Stimulated activated naive CD8-positive, alpha-beta T cell treated with anti-CD3 and anti-CD28 coated beads, Interleukin-15, Interleukin-2, amounts not matched to agents 100 ng/mL and 50 ng/mL, for 24 hours (primary cell): ENCODE measurements around the gene FUT8.

Source experiments
- H3K27ac Mint-ChIP-seq: one replicate; pipeline ENCODE4 v1.8.0; 2021; ENCODE audit warnings: mild to moderate bottlenecking, mixed read lengths
- H3K27me3 Mint-ChIP-seq: one replicate; pipeline ENCODE4 v1.8.0; 2021; ENCODE audit warnings: mixed read lengths
- H3K36me3 Mint-ChIP-seq: one replicate; pipeline ENCODE4 v1.8.0; 2021; ENCODE audit warnings: low read depth, mixed read lengths
- H3K4me1 Mint-ChIP-seq: one replicate; pipeline ENCODE4 v1.8.0; 2021; ENCODE audit warnings: low read depth, mixed read lengths
- H3K4me3 Mint-ChIP-seq: one replicate; pipeline ENCODE4 v1.8.0; 2021; ENCODE audit warnings: mild to moderate bottlenecking, mixed read lengths
- H3K9me3 Mint-ChIP-seq: one replicate; pipeline ENCODE4 v1.8.0; 2021; ENCODE audit warnings: mixed read lengths

The FUT8 gene

DNA sequence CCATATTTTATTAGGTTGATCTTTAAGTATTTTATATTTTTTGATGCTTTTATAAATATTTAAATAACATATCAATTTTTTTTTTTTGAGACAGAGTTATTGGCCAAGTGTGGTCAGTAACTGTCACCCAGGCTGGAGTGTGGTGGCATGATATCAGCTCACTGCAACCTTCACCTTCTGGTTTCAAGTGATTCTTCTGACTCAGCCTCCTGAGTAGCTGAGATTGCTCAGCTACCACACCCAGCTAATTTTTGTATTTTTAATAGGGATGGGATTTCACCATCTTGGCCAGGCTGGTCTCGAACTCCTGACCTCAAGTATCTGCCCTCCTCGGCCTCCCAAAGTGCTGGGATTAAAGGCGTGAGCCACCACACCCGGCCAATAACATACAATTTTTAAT, 71.1 kb downstream of the FUT8 start:
- Mint-ChIP-seq H3K9me3 (no peaks in the 10 kb centered on the region), H3K27ac (no peak overlapping the region), H3K4me1 (peaks cover 67% of the 10 kb centered on the region), H3K36me3 (peaks cover 49% of the 10 kb centered on the region), H3K27me3 (no peaks in the 10 kb centered on the region), H3K4me3 (no peak overlapping the region)

DNA sequence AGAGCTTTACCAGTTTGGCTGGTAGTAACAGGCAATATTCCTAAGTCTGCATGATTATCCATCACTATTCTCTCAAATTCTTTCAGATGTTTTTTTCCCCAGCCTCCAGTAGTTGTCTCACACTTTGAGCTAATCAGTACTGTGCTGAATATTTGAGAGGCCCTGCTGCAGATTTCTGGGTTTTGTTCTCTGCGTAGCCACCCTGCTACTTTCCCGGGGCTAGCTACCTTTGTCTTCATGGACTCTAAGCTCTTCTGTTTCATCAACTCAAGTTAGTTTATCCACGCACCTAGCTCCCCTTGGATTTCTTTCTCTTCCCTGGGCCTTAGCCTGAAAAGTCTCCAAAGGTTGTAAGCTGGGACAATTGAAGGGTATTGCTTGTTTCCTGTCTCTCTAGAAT, 73.0 kb downstream of the FUT8 start:
- Mint-ChIP-seq H3K27me3 (no peaks in the 10 kb centered on the region), H3K4me3 (no peak overlapping the region), H3K9me3 (no peaks in the 10 kb centered on the region), H3K36me3 (peaks cover 42% of the 10 kb centered on the region), H3K4me1 (peaks cover 54% of the 10 kb centered on the region), H3K27ac (no peak overlapping the region)

DNA sequence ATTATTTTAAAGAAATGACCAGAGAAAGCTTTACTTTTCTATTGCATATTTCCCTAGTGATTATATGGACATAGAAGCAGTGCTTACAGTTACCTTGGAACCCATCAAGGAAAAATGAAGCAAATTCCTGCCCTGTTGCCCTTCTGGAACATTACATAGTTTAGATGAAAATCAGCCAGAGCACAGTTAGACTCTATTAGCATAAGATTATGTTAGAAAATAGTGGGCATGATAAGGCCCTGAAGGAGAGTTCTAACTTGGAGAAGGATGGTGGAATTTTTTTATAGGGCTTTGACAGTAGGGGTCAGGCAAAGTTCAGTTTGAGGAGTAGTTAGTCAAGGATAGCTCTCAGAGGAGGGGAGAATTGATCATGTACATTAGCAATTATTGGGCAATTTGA, 74.3 kb downstream of the FUT8 start:
- peaks cover 42% of the 10 kb centered on the region for H3K4me1 Mint-ChIP-seq
- no peaks in the 10 kb centered on the region for H3K27me3 Mint-ChIP-seq
- H3K36me3 Mint-ChIP-seq, result peaks cover 39% of the 10 kb centered on the region
- no peaks in the 10 kb centered on the region for H3K9me3 Mint-ChIP-seq
- H3K27ac Mint-ChIP-seq, result no peak overlapping the region
- H3K4me3 Mint-ChIP-seq, result no peak overlapping the region

DNA sequence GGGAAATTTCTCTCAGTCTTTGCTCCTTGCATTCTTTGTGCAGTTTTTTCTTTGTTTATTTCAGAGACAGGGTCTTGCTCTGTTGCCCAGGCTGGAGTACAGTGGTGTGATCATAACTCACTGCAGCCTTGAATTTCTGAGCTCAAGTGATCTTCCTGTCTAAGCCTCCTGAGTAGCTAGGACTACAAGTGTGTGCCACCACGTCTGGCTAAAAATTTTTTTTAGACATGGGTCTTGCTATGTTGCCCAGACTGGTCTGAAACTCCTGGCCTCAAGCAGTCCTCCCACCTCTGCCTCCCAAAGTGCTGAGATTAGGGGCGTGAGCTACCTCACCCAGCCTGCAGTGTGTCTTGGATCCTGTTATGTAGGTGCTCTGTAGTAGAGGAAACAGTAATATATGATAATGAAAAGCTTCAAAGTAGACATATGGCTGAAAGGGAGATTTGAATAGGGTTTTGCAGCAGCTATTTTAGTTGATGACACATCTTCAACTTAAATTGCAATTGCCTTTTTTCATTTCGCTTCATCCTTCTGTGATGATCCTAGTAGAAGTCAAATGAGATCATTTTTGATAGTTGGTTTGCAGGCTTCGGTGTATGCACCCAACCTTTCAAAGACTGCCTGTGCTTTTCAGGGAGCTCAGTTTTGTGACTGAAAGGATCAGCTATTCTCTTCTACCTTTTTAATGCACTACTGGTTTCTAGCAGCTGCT, 75.4 kb downstream of the FUT8 start:
- Mint-ChIP-seq H3K4me1 (peaks cover 33% of the 10 kb centered on the region), H3K36me3 (peaks cover 40% of the 10 kb centered on the region), H3K4me3 (no peak overlapping the region), H3K27me3 (no peaks in the 10 kb centered on the region), H3K27ac (no peak overlapping the region), H3K9me3 (no peaks in the 10 kb centered on the region)

DNA sequence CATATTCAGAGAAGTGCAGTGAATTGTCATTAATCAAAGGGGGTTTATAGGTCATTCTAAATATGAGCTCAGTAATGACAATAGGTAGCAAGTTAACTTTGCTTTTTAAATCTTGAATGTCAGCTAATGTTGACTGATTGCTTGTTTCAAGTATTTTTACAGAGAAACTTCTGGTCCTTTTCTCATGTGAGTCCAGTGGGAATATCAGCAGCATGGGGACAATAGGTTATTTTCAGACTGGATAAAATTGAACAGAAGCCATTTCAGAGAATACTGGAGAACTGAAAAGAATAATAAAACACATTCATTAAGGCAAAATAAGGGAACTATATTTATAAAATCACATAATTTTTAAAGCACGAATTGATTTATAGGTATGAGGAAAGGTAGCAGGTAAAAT, 78.7 kb downstream of the FUT8 start:
- peaks cover 31% of the 10 kb centered on the region for H3K4me1 Mint-ChIP-seq
- peaks cover 5% of the 10 kb centered on the region for H3K9me3 Mint-ChIP-seq
- no peak overlapping the region for H3K27ac Mint-ChIP-seq
- H3K4me3 Mint-ChIP-seq, result no peak overlapping the region
- H3K36me3 Mint-ChIP-seq, result peaks cover 48% of the 10 kb centered on the region
- H3K27me3 Mint-ChIP-seq, result no peaks in the 10 kb centered on the region

DNA sequence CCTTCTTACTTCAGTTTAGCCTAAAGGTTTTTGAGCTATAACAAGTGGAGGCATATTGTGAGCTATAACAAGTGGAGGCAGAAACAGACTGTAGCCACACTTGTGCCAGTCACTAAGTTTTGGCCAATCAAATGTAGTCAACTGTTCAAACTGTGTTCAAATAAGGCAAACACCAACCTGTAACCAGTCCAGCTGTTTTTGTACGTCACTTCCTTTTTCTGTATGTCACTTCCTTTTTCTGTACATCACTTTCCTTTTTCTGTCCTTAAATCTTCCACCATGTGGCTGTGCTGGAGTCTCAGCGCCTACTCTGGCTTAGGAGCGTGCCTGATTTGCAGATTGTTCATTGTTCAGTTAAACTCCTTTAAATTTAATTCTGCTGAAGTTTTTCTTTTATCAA, 79.7 kb downstream of the FUT8 start:
- Mint-ChIP-seq H3K9me3 (peaks cover 10% of the 10 kb centered on the region), H3K36me3 (peaks cover 54% of the 10 kb centered on the region), H3K4me3 (no peak overlapping the region), H3K4me1 (peaks cover 37% of the 10 kb centered on the region), H3K27ac (no peak overlapping the region), H3K27me3 (no peaks in the 10 kb centered on the region)

DNA sequence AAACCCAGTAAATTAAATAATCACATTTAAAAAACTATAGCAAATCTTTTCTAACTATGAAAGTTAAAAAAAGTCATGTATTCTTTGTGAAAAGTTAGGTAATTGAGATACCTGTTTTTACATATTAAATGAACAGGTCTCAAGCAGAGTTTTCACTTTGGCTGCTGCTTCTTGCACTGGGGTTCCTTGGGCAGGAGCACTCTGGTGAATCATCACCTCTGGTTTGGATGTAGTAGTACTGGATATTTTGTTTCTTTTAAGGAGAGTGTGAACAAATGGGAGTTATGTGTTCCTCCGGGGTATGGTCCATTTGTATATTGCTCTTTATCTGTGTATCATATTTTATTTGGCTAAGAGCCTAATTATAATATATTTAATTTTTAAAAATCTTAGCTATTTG, 82.7 kb downstream of the FUT8 start:
- H3K27ac Mint-ChIP-seq, result no peak overlapping the region
- peaks cover 54% of the 10 kb centered on the region for H3K36me3 Mint-ChIP-seq
- H3K4me3 Mint-ChIP-seq, result no peak overlapping the region
- no peaks in the 10 kb centered on the region for H3K27me3 Mint-ChIP-seq
- H3K4me1 Mint-ChIP-seq, result peaks cover 43% of the 10 kb centered on the region
- H3K9me3 Mint-ChIP-seq, result peaks cover 10% of the 10 kb centered on the region

DNA sequence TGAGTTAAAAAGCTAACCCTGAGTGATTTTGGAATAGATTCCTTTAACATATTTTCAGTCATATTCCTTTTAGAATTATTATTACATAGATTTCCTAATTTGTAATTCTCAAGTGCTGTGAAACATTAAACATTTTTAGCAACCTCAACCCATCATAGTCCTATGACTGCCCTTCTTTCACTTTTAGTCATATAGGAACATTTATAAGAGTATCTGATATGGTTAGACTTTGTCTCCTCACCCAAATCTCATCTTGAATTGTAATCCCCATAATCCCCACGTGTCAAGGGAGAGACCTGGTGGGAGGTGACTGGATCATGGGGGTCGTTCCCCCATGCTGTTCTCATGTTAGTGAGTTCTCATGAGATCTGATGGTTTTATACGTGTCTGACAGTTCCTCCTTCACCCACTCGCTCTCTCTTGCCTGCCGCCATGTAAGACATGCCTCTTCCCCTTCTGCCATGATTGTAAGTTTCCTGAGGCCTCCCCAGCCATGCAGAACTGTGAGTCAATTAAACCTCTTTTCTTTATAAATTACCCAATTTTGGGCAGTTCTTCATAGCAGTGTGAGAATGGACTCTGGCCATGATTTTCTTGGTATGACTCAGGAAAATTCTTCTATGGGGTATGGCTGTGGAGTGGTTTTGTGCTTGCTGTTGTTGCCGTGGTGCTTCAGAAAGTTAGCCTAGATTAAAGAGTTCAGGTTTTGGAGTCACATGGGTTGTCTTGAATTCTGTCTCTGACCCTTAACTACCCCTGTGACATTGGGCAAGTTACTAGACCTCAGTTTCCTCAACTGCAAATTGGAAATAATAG, 83.9 kb downstream of the FUT8 start:
- Mint-ChIP-seq H3K9me3 (peaks cover 10% of the 10 kb centered on the region), H3K27me3 (no peaks in the 10 kb centered on the region), H3K27ac (peak overlapping the region; percentile 65), H3K4me3 (no peak overlapping the region), H3K36me3 (peaks cover 42% of the 10 kb centered on the region), H3K4me1 (peaks cover 55% of the 10 kb centered on the region)

DNA sequence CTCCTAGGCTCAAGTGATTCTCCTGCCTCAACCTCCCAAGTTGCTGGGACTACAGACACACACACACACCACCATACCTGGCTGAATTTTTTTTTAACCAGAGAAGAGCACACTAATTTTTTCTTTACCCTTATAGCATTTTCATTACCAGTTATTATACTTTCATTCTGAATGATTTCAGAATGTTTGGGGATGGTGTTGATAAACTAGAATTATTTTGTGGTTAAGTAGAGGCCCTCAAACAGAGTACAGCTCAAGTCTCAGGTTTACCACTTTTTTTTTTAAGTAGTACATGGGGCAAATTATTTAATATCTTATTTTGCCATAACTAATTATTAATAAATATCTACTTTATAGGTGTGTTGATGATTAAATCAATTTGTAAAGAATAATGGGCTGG, 86.6 kb downstream of the FUT8 start:
- Mint-ChIP-seq H3K36me3 (peaks cover 28% of the 10 kb centered on the region), H3K27ac (no peak overlapping the region), H3K27me3 (no peaks in the 10 kb centered on the region), H3K9me3 (peaks cover 10% of the 10 kb centered on the region), H3K4me1 (peaks cover 70% of the 10 kb centered on the region), H3K4me3 (no peak overlapping the region)

DNA sequence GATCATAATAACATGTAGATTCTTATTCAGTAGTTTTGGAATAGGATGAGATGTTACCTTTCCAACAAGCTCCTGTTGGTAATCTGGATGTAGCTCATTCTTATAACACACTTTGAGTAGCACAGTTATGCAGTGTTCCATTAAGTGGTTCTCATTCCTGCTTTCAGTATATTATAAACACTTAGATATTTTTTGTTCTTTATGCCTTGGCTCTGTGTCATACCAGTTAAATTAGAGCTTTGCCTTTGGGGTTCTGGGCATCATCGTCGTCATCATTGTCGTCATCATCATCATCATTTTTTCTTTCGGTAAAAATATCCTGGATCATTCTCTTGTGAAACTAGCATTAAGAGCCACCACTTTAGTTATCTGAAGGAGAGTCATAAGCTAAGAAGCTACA, 87.5 kb downstream of the FUT8 start:
- Mint-ChIP-seq H3K27ac (no peak overlapping the region), H3K27me3 (no peaks in the 10 kb centered on the region), H3K4me3 (no peak overlapping the region)

DNA sequence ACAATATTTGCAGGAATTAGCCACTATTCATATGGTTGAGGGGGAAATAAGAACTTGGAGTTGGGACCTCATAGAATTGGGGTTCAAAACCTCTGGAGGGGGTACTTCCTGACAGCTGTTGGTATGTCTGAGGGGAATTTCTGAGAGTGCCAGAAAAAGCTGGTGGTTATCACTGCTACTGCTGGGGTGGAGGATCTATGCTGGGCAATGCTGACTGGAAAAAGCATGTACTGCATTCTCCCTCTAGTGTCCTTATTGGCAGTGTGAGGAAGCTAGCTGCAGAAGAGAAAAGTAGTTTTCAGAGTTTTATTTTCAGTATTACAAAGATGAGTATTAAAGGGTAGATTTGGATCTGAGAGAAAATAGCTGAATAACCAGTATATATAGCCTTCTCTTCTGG, 88.8 kb downstream of the FUT8 start:
- Mint-ChIP-seq H3K36me3 (peaks cover 26% of the 10 kb centered on the region), H3K9me3 (peaks cover 4% of the 10 kb centered on the region), H3K4me3 (no peak overlapping the region), H3K27me3 (no peaks in the 10 kb centered on the region), H3K27ac (no peak overlapping the region), H3K4me1 (peaks cover 61% of the 10 kb centered on the region)

More for the DNA sequence above, 87.5 kb downstream of the FUT8 start:
- peaks cover 10% of the 10 kb centered on the region for H3K9me3 Mint-ChIP-seq
- peaks cover 30% of the 10 kb centered on the region for H3K36me3 Mint-ChIP-seq
- H3K4me1 Mint-ChIP-seq, result peaks cover 70% of the 10 kb centered on the region

DNA sequence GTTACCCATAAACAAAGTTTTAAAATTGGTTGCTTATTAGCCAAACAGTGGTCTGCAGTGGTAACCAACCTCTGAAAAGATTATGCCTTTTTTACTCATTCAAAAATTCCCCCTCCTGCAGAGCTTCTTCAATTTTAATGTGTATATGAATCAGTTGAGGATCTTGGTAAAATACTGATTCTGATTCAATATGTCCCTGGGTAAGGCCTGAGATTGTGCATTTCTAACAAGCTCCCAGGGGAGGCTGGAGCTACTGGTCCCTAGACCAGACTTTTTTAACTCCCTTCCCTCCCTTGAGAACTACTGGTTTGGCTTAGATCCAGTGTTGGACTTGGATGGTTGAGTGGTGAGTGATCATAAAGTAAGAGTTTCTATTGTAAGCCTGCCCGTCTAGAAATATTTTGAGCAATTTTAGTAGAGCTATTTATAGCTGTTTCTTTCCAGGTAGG, 90.2 kb downstream of the FUT8 start:
- no peak overlapping the region for H3K27ac Mint-ChIP-seq
- no peak overlapping the region for H3K4me3 Mint-ChIP-seq
- H3K4me1 Mint-ChIP-seq, result peaks cover 52% of the 10 kb centered on the region

DNA sequence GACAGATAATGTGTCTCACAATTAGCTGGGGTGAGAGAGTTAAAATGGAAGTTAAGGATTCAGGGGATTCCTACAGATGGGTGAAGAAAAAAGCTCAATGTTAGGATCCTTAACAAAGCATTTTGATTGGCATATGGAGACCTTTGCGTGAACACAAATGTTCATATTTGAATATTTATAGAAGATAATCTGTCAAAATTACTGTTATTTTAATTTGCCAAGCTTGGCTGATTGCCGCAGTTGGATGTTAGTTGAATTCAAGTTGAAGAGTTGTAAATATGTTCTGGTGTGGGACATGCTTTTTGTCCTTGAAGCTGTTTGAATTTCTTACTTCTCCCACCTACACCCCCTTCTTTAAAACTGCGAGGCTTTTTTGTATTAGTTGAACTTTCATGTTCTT, 91.2 kb downstream of the FUT8 start:
- Mint-ChIP-seq H3K4me3 (no peak overlapping the region), H3K4me1 (peaks cover 45% of the 10 kb centered on the region), H3K36me3 (peaks cover 26% of the 10 kb centered on the region), H3K9me3 (peaks cover 8% of the 10 kb centered on the region), H3K27me3 (no peaks in the 10 kb centered on the region), H3K27ac (no peak overlapping the region)

More for the DNA sequence above, 90.2 kb downstream of the FUT8 start:
- Mint-ChIP-seq H3K9me3 (peaks cover 5% of the 10 kb centered on the region), H3K27me3 (no peaks in the 10 kb centered on the region), H3K36me3 (peaks cover 28% of the 10 kb centered on the region)

DNA sequence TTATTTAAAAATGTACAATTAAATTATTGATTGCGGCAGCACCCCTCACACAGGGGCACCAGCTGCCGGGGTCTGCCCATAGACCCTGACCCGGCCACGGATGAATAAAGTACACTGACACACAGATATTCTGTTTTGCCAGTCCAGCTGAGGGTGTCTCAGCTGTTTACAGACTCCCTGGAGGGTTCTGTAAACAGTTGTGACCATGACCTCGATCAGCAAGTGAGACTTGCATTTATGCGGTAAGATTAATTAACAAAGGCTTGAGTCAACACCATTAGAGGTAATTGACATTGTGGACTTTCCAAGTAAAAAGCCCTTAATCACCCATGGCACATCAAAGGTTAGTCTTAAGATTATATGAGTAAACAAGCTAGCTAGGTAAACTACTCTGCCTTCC, 94.3 kb downstream of the FUT8 start:
- Mint-ChIP-seq H3K4me1 (peaks cover 46% of the 10 kb centered on the region), H3K4me3 (no peak overlapping the region), H3K9me3 (peaks cover 24% of the 10 kb centered on the region), H3K36me3 (peaks cover 50% of the 10 kb centered on the region), H3K27me3 (no peaks in the 10 kb centered on the region), H3K27ac (no peak overlapping the region)

DNA sequence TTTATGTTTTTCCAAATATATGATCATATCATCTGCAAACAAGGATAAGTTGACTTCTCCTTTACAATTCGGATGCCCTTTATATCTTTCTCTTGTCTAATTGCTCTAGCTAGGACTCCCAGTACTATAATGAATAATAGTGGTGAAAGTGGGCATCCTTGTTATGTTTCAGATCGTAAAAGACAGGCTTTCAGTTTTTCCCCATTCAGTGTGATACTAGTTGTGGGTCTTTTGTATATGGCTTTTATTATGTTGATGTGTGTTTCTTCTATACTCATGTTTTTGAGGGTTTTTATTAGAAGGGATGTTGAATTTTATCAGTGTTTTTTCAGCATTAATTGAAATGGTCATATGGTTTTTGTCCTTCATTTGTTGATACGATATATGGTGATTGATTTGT, 97.3 kb downstream of the FUT8 start:
- Mint-ChIP-seq H3K36me3 (peaks cover 52% of the 10 kb centered on the region), H3K9me3 (peaks cover 24% of the 10 kb centered on the region), H3K27me3 (no peaks in the 10 kb centered on the region), H3K27ac (no peak overlapping the region), H3K4me3 (no peak overlapping the region), H3K4me1 (peaks cover 32% of the 10 kb centered on the region)
